Measurements from ENCODE around the gene CXCL17. TPM values are rescaled to one million over a fixed set of nuclear protein-coding genes. Genes with fewer than 3 reads are reported as not detected.
"Not testable (repeated sequence)": the region's sequence is repeated elsewhere in the genome, so short reads cannot be mapped to it uniquely, and the experiment has no call there.

CXCL17 gene, protein sequence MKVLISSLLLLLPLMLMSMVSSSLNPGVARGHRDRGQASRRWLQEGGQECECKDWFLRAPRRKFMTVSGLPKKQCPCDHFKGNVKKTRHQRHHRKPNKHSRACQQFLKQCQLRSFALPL
- total RNA-seq (2014; rRNA removed; shearing (Covaris generic)): 0.61 TPM in 1 of 2 replicates, not detected in the other

DNA sequence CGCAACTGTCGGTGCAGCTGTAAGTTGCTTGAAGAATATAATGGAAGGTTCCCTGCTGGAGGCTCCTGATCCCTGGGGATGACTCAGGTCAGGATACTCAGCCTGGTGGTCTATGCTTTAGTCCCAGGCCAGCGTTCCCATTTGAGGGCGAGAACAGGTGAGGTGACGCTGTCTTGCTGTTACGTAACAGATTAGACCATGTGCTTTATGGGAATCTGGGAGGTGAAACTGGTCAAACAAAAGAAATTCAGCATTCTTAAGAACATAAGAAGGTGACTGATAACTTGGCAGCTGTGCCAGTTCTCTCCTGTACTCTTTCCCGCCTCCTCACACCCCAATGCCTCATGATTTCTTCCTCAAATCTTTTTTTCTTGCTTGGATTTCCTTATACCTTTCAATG, at the start of gene CXCL17:
Gene CXCL17, minus strand, starts transcription at position 114 of the 400 bp plus-strand sequence. CDS start 114 bp downstream, outside the sequence.
- peak; percentile 63 for DNase-seq (ENCODE audit: low spot score)

DNA sequence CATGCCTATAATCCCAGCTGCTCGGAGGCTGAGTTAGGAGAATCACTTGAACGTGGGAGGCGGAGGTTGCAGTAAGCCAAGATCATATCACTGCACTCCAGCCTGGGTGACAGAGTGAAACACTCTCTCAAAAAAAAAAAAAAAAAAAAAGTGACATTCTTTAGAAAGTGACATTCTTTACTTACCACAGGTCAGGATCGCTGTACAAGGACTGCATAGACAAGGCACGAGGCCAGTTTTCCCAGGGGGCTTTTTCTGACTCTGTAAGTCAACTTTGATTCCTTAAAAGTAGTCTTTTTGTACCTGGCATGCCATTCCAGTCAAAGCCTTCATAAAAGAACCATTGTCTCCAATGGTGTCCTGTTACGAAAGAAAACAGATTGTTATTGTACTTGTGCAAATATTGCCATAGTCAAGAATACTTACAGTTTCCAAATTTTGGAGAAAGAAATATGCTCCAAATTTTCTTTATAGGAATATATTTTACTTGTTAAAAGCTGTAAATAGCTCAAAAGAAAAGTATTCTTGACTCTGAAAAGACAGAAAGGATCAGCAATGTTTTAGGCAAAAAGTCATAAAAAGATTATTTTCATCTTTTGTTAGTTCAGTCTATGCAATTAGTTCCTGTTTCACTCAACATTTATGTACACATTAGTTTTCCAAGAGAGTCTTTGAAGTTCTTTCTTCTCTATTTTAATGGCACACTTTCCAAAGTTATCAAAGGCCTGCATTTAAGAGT, 46.2 kb upstream of the CXCL17 start:
- DNase-seq (ENCODE audit: low spot score): peak; percentile 76

DNA sequence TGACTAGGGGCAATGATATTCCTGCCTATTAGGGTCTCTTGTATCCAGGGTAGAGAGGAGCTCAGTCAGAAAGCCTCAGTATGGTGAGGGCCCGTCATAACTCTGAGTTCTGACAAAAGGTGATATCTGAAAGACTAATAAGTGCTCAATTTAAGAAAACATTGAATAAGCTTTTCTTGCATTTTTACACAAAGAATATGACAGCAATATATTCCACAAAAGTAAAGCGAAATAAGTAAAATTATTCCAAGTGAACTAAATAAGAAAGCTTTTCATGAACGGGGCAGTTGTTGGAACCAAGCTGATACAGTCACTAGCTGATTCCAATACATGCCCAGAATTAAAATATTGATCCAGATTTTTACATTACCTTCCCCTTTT, 45.0 kb upstream of the CXCL17 start:
- no peak for DNase-seq (ENCODE audit: low spot score)

DNA sequence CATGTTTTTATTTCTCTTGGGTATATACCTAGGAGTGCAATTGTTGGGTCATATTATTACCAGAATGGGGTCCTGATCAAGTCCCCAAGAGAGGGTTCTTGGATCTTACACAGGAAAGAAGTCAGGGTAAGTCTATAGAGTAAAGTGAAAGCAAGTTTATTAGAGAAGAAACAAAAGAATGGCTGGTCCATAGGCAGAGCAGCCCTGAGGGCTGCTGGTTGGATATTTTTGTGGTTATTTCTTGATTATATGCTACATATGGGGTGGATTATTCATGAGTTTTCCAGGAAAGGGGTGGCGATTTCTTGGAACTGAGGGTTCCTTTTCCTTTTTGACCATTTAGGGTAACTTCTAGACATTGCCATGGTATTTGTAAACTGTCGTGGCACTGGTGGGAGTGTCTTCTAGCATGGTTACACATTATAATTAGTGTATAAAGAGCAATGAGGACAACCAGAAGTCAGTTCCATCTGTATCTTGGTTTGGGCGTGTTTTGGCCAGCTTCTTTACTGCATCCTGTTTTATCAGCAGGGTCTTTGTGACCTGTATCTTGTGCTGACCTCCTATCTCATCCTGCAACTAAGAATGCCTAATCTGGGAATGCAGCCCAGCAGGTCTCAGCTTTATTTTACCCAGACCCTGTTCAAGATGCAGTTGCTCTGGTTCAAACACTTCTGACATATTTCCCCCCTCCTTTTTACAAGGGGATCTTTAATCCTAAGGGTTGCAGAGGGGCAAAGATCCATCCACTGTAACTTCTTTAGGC, 44.5 kb upstream of the CXCL17 start:
- no peak for DNase-seq (ENCODE audit: low spot score)

DNA sequence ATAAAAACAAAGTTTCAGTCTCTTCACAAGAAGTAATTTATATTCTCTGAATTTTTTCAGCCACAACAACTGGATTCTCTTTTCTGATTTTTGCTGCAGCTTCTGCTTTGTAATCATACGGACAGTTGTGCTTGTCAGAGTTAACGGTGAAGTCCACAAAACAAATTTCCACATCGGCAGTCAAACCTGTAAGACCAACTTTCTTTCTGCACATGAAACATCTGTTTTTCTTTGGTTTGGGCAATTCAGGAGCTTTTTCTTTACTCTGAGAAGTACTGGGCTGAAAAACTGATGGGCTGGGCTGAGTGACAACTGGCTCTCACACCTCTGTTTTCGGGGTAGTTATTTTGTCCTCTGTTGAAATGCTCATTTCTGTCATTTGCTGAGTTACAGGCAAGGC, 42.3 kb upstream of the CXCL17 start:
- not testable (repeated sequence) for DNase-seq (ENCODE audit: low spot score)

DNA sequence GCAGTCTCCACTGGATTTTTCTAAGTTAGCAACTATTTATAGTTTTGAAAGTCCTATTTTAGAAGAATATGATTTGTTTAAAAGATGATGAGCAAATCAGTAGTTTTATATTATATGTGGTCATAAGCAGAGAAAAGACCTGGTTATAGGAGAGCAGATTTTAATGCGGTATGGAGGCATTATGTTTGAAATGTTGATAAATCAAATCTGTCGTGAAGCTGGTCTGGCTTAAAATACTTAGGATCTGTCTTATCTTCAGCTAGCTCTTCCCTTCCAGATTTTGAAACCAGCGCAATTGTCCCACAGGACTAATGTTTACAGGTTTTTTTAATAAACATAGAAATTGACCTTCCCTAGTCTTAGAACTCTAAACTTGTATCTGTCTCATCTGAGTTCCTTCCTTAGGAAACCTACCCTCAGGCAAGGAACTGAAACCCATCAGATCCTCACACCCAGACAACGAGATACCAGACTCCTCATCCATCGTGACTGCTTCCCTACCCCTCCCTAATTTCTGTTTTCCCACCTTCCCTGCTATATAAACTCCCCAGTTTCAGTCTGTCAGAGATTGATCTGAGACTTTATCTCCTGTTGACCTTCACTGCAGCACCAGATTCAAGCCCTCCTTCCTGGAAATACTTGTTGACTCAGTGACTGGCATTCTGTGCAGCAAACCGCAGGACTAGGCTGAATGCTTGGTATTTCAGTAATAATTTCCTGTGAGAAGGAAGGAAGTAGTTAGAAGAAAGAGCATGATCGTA, 37.8 kb upstream of the CXCL17 start:
- DNase-seq (ENCODE audit: low spot score): peak; percentile 95

DNA sequence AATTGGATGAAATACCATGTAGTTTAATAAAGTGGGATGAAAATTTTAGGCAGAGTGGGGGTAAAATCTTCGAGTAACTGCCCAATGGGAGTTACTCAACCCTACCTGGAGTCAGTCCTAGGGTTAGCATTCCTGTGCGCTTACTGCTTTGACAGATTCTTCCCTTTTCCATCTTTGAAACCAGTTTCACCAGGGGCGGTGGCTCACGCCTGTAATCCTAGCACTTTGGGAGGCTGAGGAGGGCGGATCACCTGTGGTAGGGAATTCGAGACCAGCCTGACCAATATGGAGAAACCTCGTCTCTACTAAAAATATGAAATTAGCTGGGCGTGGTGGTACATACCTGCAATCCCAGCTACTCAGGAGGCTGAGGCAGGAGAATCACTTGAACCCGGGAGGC, 37.0 kb upstream of the CXCL17 start:
- no peak for DNase-seq (ENCODE audit: low spot score)

DNA sequence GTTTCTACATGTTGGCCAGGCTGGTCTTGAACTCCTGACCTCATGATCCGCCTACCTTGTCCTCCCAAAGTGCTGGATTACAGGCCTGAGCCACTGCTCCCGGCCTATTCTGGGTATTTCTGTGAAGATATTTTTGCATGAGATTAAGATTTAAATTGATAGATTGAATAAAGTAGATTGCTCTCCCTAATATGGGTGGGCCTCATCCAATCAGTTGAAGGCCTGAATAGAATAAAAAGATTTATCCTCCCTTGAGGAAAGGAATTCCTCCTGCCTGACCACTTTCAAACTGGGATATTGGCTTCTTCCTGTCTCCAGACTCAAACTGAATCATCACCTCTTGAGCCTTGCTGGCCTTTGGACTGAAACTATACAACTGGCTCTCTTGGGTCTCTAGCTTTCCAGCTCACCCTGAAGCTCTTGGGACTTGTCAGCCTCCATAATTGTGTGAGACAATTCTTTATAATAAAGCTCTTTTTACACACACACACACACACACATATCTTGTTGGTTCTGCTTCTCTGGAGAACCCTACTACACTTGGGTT, 36.1 kb upstream of the CXCL17 start:
- no peak for DNase-seq (ENCODE audit: low spot score)

DNA sequence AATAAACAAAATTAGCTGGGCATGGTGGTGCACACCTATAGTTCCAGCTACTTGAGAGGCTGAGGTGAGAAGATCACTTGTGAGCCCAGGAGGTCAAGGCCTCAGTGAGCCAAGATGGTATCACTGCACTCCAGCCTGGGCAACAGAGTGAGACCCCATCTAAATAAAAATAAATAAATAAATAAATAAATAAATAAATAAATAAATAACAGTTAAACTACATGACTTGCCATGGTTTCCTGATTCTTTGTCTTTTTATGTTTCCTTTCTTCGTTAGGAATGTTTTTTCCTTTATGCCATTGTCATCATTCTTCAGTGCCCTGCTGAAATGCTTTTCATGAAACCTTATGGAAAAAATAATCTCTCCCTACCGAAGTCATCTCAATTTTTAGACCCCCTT, 35.2 kb upstream of the CXCL17 start:
- DNase-seq (ENCODE audit: low spot score): no peak

DNA sequence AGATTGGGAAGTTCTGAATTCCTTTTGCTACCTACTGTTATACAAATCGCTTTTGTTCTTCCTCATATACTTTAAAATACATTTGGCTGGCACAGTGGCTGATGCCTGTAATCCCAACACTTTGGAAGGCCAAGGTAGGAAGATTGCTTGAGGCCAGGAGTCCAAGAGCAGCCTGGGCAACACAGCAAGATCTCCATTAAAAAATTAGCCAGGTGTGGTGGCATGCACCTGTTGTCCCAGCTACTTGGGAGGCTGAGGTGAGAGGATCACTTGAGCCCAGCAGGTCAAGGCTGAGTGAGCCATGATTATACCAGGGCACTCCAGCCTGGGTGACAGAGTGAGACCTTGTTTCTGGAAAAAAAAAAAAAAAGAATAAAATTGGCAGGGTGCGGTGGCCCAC, 34.4 kb upstream of the CXCL17 start:
- DNase-seq (ENCODE audit: low spot score): no peak

DNA sequence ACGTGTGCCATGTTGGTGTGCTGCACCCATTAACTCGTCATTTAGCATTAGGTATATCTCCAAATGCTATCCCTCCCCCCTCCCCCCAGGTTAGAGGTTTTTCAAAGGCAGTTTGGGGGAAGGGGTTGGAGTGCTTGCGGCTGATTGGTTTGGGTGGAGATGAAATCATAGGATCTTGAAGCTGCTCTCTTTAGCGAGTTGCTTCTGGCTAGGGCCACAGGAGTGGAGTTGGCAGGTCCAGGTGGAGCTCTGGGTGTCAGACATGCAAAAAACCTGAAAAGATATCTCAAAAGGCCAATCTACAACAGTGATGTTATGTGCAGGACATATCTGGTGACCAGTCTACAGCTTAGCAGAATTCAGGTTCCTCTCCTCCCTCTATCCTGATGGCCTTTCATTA, 32.6 kb upstream of the CXCL17 start:
- DNase-seq (ENCODE audit: low spot score): no peak

DNA sequence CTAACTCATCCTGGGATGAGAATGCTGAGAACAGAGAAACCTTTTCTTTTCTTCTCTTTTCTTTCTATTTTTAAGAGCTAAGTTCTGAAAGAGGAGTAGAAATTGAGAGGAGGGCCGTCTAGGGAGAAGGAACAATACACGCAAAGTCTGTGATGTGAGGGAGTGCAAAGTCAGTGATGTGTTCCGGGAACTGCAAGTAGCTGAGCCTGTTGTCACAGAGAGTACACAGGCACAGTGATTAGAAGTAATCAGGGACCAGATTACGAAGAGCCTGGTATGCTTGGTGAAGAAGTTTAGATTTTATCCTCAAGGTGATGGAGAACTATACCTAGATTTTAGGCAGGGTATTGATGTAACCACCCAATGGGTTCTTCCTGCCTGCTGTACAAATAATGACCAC, 32.0 kb upstream of the CXCL17 start:
- no peak for DNase-seq (ENCODE audit: low spot score)

DNA sequence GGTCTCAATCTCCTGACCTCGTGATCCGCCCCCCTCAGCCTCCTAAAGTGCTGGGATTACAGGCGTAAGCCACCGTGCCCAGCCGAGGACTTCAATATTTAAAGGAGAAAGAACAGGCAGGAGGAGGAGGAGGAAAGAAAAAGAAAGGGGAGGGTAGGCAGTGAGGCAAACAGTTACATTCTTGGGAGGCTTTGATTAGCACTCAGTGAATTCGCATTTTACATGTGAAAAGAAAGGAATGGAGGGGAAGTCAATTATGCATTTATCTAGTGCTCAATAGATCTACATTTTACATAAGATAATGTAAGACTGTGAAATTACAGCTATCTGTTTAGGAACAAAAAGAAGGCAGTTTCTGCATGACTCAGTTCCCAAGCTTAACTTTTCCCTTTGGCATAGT, 30.9 kb upstream of the CXCL17 start:
- no peak for DNase-seq (ENCODE audit: low spot score)

DNA sequence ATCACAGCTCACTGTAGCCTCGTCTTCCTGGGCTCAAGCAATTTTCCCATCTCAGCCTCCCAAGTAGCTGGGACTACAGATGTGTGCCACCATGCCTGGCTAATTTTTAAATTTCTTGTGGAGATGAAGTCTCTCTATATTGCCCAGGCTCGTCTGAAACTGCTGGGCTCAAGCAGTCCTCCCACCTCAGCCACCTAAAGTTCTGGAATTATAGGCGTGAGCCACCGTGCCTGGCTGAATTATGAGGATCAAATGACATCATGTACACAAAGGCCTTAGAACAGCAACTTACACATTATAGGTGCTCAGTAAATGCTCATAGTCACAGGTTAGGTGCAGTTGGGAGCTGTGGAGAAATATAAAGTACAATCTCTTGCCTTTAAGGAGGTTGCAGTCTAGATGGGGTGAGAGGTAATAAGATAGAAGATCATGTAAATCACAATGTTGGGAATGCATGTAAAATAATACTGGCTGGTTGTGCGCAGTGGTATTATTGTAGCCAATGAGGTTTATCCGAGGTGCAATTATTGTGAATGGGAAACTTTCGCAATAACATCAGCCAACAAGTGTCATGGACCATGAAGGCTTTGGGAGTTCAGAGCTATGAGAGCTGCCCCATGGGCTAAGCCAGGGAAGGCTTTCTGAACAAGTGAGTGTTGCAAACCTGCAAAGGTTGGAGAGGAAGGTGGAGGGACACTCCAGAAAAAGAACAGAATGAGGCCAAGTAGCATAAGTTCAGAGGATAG, 29.8 kb upstream of the CXCL17 start:
- no peak for DNase-seq (ENCODE audit: low spot score)

DNA sequence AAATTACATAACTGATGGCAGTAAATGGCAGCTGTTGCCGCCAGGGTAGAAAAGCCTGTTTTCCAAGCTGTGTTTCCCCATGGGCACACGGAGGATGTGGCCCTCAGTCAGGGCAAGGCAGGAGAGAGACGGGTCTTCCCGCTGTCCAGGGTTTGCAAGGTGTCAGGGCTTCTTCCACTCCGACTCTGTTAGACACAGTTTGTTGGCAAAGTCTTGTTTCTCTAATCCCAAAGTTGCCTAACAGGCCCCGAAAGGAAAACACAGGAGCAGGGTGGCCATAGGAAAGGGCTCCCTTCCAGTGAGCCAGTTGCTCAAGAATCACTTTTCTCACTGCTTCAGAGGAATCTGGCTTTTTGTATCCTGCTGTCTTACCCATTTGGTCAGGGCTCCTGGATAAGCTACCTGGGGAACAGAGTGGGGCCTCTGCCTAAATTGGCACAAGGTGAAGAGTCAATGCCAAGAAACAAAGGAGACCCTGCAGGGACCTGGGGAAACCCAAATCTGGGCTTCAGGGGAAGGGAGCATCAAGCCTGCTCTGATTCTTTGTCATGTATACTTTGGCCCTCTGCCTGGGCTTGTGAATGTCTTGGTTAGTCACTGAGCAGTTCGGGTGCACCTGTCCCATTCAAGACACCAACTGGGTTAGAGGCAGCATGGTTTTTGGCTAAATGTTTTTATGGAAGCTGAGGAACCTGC, 29.0 kb upstream of the CXCL17 start:
- peak; percentile 78 for DNase-seq (ENCODE audit: low spot score)

DNA sequence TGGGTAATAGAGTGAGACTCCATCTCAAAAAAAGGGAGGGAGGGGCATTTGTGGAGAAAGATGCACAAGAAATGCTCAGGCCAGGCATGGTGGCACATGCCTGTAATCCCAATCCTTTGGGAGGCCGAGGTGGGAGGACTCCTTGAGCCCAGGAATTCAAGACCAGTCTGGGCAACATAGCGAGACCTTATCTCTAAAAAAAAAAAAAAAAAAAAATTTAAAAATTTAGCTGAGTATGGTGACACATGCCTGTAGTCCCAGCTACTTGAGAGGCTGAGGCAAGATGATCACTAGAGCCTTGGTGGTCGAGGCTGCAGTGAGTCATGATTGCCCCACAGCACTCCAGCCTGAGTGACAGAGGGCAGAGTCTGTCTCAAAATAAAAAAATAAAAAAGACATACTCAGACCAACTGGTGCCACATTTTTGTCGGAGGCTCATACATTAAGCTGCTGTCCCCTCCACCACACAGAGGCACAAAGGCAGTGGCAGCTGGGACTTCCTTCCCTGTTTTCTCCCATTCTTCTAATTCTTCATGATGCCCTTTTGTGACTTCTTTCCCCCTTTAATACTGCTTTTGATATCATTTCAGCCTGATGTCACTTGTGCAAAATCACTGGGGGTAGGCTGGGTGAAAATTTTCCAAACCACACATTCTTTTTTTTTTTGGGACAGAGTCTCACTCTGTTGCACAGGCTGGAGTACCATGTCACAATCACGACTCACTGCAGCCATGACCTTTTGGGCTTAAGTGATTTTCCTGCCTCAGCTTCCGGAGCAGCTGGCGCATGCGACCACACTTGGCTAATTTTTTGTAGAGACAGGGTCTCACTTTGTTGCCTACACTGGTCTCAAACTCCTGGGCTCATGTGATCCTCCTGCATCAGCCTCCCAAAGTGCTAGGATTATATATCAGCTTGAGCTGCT, 26.8 kb upstream of the CXCL17 start:
- DNase-seq (ENCODE audit: low spot score): no peak

DNA sequence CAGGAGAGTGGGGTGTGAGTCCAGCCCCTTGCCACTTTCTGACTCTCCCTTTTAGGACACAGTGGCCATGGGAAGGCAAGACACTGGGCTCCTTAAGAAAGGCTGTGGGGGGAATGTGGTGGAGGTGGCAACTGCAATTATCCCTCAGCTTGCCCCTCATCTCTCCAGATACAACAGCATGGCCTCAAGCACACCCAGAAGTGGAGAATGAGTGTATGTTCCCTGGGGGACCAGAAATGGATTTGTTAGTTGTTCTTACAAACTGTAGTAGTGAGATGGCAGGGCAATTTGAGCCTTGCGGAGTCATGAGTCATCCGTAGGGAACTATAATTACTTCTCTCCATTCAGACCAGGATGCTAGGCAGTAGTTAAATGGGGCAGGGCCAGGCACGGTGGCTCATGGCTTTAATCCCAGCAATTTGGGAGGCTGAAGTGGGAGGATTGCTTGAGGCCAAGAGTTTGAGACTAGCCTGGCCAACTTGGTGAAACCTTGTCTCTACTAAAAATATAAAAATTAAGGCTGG, 25.6 kb upstream of the CXCL17 start:
- peak; percentile 62 for DNase-seq (ENCODE audit: low spot score)

DNA sequence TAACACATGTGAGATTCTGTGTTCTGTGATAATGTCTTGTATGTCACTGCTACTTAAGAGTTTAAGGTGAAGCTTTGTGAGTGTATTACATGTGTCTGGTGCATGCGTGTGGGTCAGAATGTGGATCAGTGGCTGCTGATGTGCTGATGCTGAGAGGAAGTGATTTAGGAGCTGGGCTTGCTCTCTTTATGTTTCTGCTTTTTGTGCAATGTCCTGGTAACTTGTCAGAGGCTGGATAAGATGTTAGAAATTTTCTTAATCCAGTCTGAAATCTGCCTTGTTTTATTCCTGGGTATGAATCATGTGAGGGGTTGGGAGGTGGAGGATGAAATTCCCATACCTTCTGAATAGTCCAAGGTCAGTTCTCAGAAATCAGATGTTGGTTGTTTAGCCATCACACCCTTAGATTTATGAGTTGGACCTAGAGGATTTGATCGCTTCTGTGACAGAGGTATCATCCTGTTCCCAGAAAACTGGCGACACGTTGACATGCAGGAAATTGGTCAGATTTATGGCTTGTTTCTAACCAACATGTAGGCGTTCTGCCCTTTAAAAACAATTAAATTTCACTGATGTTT, 24.5 kb upstream of the CXCL17 start:
- DNase-seq (ENCODE audit: low spot score): no peak
